DND-41 (cell line): ENCODE measurements around the gene RBFA.

Experiments
- ATAC-seq: fragments of 200-7000 bp; cut with Tn5 transposase; 3 replicates; pipeline ENCODE4 v1.9.1; 2021; ENCODE audit warnings: low read depth; ENCODE audit not compliant: insufficient read depth
- DNase-seq: peaks from one replicate; pipeline ENCODE4 v3.0.0-alpha.2; 2020
- H2AFZ ChIP-seq: 2 replicates; pipeline ENCODE4 v1.6.0; 2012; ENCODE audit warnings: low read depth, low read length
- H3K27ac ChIP-seq: 2 replicates; pipeline ENCODE4 v1.5.1; 2012; ENCODE audit warnings: low read length, inconsistent platforms
- H3K27me3 ChIP-seq: fragments of 200-600 bp; sonication (generic); 2 replicates; pipeline ENCODE4 v1.6.0; 2012; ENCODE audit warnings: low read length, mild to moderate bottlenecking, inconsistent platforms; ENCODE audit not compliant: insufficient read depth, poor library complexity
- H3K36me3 ChIP-seq: 2 replicates; pipeline ENCODE4 v1.5.1; 2012; ENCODE audit warnings: low read length, inconsistent platforms; ENCODE audit not compliant: insufficient read depth
- H3K4me1 ChIP-seq: 2 replicates; pipeline ENCODE4 v1.5.1; 2012; ENCODE audit warnings: mild to moderate bottlenecking, low read length; ENCODE audit not compliant: insufficient read depth
- H3K4me2 ChIP-seq: 2 replicates; pipeline ENCODE4 v1.6.0; 2012; ENCODE audit warnings: mild to moderate bottlenecking, moderate library complexity, low read length, inconsistent platforms; ENCODE audit not compliant: insufficient read depth
- H3K4me3 ChIP-seq, 2 experiments: fragments of 200-600 bp in 1 of 2; shearing (Covaris generic) in 1 of 2; 2 replicates each; pipeline ENCODE4 v1.5.1; 2012 to 2016; ENCODE audit warnings: inconsistent platforms in 2 of 2, low read length in 2 of 2, mild to moderate bottlenecking in 2 of 2, low read depth in 1 of 2, moderate library complexity in 1 of 2
- H3K79me2 ChIP-seq: 2 replicates; pipeline ENCODE4 v1.6.0; 2012; ENCODE audit warnings: low read length, inconsistent platforms; ENCODE audit not compliant: insufficient read depth
- H3K9ac ChIP-seq: 2 replicates; pipeline ENCODE4 v1.6.0; 2012; ENCODE audit warnings: low read depth, mild to moderate bottlenecking, inconsistent platforms, low read length, moderate library complexity
- H3K9me3 ChIP-seq: 2 replicates; pipeline ENCODE4 v1.5.1; 2012; ENCODE audit warnings: low read length, moderate library complexity, mild to moderate bottlenecking, inconsistent platforms; ENCODE audit not compliant: insufficient read depth, severe bottlenecking
- H4K20me1 ChIP-seq: 2 replicates; pipeline ENCODE4 v1.6.0; 2012; ENCODE audit warnings: low read length; ENCODE audit not compliant: insufficient read depth
- CTCF ChIP-seq: IDR thresholded peaks from 2 replicates; pipeline ENCODE4 v1.5.1; 2012; ENCODE audit warnings: borderline replicate concordance, low read length, moderate library complexity, mild to moderate bottlenecking; ENCODE audit not compliant: poor library complexity, severe bottlenecking; ENCODE audit errors: extremely low read depth
- EZH2 ChIP-seq: IDR thresholded peaks from 3 replicates; pipeline ENCODE4 v1.6.1; 2012; ENCODE audit warnings: borderline replicate concordance, low read depth, mild to moderate bottlenecking, moderate library complexity, low read length, inconsistent platforms; ENCODE audit not compliant: severe bottlenecking

Gene RBFA

GRCh38 chr18:80029690-80030089 lies 4.5 kb upstream of the RBFA start:
- Histone ChIP-seq H3K9me3 (peaks cover 11% of the 10 kb centered on the region), H3K4me1 (peaks cover 12% of the 10 kb centered on the region), H3K4me3 (no peak overlapping the region), H3K79me2 (peaks cover 4% of the 10 kb centered on the region), H3K36me3 (peaks cover 2% of the 10 kb centered on the region; the same call in 1 of the 2 replicates), H3K4me2 (no peak overlapping the region), H3K9ac (no peak overlapping the region), H3K27ac (no peak overlapping the region), H4K20me1 (no peaks in the 10 kb centered on the region), H3K27me3 (no peaks in the 10 kb centered on the region), H2AFZ (no peak overlapping the region)
- TF ChIP-seq EZH2 (no peak), CTCF (no peak)
- DNase-seq (no peak), ATAC-seq (no peak)

- DNase-seq: no peak
- Histone ChIP-seq H3K27ac (peak overlapping the region; percentile 73), H3K36me3 (peaks cover 17% of the 10 kb centered on the region), H2AFZ (peak overlapping the region; percentile 90), H3K4me1 (peaks cover 30% of the 10 kb centered on the region), H3K79me2 (peaks cover 38% of the 10 kb centered on the region), H3K4me3 (peak overlapping the region; percentile 37 to 61; a peak in 3 of 4 replicates), H3K9ac (peak overlapping the region; percentile 75), H4K20me1 (peaks cover 13% of the 10 kb centered on the region; the same call in 1 of the 2 replicates), H3K27me3 (no peaks in the 10 kb centered on the region), H3K4me2 (peak overlapping the region; percentile 83), H3K9me3 (no peaks in the 10 kb centered on the region)
- ATAC-seq: peak; percentile 81
- no peak for TF ChIP-seq EZH2
- TF ChIP-seq CTCF: no peak
These were observed 810 bp upstream of the RBFA start for GRCh38 chr18:80033181-80034067.

- H3K9me3 ChIP-seq: no peaks in the 10 kb centered on the region
- H3K9ac ChIP-seq: peak overlapping the region; percentile 95
- H3K27ac ChIP-seq: peak overlapping the region; percentile 93
- peak overlapping the region; percentile 95 to 99 for H3K4me3 ChIP-seq
- peaks cover 14% of the 10 kb centered on the region; the same call in 1 of the 2 replicates for H4K20me1 ChIP-seq
- peaks cover 42% of the 10 kb centered on the region for H3K79me2 ChIP-seq
- no peak for DNase-seq
- TF ChIP-seq EZH2 (no peak), CTCF (peak; percentile 17)
- peak overlapping the region; percentile 98 for H3K4me2 ChIP-seq
- peaks cover 28% of the 10 kb centered on the region for H3K36me3 ChIP-seq
- no peaks in the 10 kb centered on the region for H3K27me3 ChIP-seq
- ATAC-seq: no peak
- peaks cover 30% of the 10 kb centered on the region for H3K4me1 ChIP-seq
- peak overlapping the region; percentile 97 for H2AFZ ChIP-seq
These were observed 695 bp downstream of the RBFA start for GRCh38 chr18:80034852-80035406.
